ENCODE measurements around the gene AKAP11.
A peak's percentile ranks its signal among the peaks of the same experiment; 100 is the strongest.
"Not testable (repeated sequence)": the region's sequence is repeated elsewhere in the genome, so short reads cannot be mapped to it uniquely, and the experiment has no call there.

The AKAP11 gene

GRCh38 chr13:42272115-42272803, at the start of gene AKAP11:
TSS of gene AKAP11 (plus strand) at chr13:42272152. CDS start at chr13:42286349, 14,197 bp downstream.
- peak; percentile 15 to 31 for DNase-seq (ENCODE audit: low read depth in 1 of 2, low spot score in 1 of 2)

DNA sequence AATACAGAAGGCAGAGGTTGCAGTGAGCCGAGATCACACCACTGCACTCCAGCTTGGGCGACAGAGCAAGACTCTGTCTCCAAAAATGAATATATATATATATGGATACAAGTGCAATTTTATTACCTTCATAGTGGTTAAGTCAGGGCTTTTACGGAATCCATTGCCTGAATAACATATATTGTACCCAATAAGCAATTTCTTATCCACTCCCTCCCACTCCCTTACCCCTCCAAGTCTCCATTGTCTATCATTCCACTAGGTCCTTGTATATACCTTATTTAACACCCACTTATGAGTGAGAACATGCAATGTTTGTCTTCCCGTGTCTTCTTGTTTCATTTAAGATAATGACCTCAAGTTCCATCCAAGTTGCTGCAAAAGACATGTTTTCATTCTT, 48.3 kb upstream of the AKAP11 start:
- no peak for DNase-seq (ENCODE audit: low read depth in 1 of 2, low spot score in 1 of 2)

DNA sequence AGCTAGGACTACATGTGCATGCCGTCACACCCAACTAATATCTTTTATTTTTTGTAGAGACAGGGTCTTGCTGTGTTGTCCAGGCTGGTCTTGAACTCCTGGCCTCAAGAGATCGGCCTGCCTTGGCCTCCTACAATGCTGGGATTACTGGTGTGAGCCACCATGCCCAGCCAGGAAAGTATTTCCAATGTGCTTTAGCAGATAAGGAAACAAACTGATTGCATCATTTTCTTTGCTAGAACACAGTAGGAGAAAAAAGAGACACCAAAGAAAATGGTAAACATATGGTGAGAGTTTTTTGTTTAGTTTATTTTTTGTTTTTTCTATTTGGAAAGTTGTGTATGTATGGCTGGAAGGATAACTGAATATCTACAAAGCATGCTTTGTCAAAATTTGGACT, 46.9 kb upstream of the AKAP11 start:
- DNase-seq (ENCODE audit: low read depth in 1 of 2, low spot score in 1 of 2) = no peak

GRCh38 chr13:42226759-42227158, 45.2 kb upstream of the AKAP11 start:
- not testable (repeated sequence) for DNase-seq (ENCODE audit: low read depth in 1 of 2, low spot score in 1 of 2)

DNA sequence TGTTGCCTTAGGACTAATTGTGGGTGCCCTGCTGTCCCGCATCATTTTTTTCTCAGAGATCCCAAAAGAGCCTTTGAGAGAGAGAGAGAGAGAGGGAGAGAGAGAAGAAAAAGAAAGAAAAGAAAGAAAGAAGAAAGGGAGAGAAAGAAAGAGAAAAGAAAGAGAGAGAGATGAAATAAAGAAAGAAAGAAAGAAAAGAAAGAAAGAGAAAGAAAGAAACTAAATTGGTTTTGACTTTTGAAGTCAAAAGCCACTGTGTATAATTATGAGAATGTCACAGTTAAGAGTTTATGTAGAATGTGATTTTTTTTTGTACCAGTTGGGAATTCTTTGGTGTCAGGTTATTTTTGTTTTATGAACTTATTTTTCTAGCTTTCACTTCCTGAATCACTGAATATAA, 43.4 kb upstream of the AKAP11 start:
- no peak for DNase-seq (ENCODE audit: low read depth in 1 of 2, low spot score in 1 of 2)

DNA sequence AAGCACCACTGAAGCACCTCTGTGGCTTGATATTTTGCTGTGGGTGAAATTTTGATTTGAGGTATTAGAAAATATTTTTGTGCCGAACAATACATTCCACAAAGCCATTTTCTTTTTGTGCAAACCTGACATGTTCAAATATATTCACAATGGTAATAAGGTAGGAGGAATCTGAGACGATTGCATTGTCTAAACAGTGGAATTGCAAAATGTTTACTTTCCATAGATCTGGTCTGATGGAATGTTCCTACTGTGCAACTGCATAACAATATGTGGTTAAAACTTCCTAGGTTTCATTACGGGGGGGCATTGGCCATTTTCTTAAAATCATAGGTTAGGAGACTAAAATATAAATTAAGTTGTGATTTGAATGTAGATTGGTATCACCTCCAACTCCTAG, 42.7 kb upstream of the AKAP11 start:
- no peak for DNase-seq (ENCODE audit: low read depth in 1 of 2, low spot score in 1 of 2)

DNA sequence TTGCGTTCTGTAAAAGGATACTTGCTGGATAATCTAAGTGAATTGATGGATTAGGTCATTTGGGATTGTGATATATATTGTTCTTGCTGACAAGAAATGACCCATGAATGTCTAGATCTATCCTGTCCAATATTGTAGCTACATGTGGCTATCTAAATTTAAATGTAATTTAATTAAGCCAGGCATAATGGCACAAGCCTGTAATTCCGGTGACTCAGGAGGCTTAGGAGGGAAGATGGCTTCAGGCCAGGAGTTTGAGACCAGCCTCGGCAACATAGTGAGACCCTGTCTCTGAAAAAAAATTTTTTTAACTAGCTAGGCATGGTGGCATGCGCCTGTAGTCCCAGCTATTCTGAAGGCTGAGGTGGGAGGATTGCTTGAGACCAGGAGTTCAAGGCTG, 39.3 kb upstream of the AKAP11 start:
- no peak for DNase-seq (ENCODE audit: low read depth in 1 of 2, low spot score in 1 of 2)

DNA sequence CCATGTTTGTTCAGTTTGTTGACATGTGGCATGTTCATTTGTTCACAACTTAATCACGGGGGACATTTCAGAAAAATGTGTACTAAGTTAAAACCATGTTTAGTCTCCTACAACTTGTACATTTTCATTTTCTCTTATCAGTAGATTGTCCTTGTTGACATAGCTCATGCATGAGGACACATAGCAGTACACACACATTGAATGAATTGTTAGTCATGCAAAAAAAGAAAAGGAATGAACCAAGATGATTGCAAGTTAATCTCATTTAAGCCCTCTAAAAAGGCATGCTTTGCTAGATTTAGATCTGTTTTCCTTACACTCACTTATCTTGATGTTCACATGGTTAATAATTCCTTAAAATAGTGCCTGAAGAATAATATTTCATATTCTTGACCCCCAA, 38.2 kb upstream of the AKAP11 start:
- DNase-seq (ENCODE audit: low read depth in 1 of 2, low spot score in 1 of 2) = no peak

DNA sequence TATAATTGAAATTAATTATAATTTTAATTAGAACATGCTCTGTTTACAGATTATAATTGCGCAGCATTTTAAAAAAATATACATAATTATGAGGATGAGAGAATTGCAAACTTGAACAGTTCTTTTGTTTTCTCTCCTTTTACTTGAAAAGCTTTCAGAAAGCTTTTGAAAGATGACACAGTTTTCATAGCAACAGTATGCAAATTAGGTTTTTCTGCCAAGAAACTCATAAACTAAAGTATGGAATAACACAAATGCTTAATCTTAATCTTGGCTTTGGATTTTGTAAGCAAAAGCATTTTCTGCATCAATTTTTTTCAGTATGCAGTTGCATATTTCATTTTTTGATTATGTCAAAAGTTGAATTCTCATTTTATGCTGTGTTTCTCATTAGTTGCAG, 32.8 kb upstream of the AKAP11 start:
- DNase-seq (ENCODE audit: low read depth in 1 of 2, low spot score in 1 of 2) = no peak

GRCh38 chr13:42239644-42240043, 32.3 kb upstream of the AKAP11 start:
- no peak for DNase-seq (ENCODE audit: low read depth in 1 of 2, low spot score in 1 of 2)

GRCh38 chr13:42246541-42246940, 25.4 kb upstream of the AKAP11 start:
- DNase-seq (ENCODE audit: low read depth in 1 of 2, low spot score in 1 of 2) = no peak

DNA sequence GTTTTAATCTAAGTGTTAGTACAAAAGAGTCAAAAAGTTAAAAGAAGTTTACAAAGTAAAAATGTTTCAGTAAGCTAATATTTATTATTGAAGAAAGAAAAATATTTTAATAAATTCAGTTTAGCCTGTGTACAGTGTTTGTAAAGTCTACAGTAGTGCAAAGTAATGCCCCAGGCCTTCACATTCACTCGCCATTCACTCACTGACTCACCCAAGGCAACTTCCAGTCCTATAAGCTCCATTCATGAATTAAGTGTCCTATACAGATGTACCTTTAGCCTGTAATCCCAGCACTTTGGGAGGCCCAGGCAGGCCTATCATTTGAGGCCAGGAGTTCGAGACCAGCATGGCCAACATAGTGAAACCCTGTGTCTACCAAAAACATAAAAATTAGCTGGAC, 24.1 kb upstream of the AKAP11 start:
- no peak for DNase-seq (ENCODE audit: low read depth in 1 of 2, low spot score in 1 of 2)

- no peak for DNase-seq (ENCODE audit: low read depth in 1 of 2, low spot score in 1 of 2)
Measured at GRCh38 chr13:42255886-42256285, 16.1 kb upstream of the AKAP11 start.

DNA sequence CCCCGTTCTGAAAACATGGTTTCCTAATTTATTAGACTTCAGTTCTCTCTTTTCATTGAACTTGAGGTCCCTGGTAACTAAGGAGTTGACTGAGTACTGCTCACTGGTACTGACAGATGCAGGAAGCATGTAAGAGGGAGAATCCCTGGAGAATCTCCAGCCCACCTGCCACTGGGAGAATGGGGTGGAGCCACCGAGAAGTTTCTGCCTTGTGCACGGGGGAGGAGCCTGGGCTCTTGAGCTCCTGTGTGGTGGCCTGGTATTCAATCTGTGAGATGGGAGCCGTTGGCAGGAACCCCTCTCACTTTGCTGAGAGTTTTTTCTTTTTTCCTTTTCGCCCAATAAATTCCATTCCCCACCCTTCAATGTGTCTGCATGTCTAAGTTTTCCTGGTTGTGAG, 13.2 kb upstream of the AKAP11 start:
- DNase-seq (ENCODE audit: low read depth in 1 of 2, low spot score in 1 of 2) = no peak

GRCh38 chr13:42259515-42259914, 12.4 kb upstream of the AKAP11 start:
- DNase-seq (ENCODE audit: low read depth in 1 of 2, low spot score in 1 of 2) = no peak

DNA sequence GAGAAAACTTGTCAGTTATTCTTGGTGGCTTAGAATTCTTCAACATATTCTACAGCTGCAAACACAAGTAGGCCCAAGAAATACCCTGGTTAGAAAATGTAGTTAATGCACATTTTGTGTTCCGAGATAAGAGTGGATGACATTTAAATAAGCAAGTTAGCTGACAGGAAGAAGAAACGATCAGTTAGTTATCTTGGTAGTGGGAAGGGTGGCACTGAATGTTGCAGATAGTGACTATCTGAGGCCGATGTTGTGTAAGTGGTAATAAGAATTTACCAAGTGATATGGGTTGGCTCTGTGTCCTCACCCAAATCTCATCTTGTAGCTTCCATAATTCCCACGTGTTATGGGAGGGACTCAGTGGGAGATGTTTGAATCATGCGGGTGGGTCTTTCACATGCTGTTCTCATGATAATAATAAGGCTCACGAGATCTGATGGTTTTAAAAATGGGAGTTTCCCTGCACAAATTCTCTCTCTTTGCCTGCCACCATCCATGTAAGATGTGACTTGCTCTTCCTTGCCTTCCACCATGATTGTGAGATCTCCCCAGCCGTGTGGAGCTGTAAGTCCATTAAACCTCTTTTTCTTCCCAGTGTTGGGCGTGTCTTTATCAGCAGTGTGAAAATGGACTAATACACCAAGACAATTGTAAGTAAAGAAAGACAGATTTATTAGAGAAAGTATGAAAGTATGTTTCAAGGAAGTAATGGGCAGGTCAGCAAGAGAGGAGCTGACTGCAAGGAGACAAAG, 10.9 kb upstream of the AKAP11 start:
- DNase-seq (ENCODE audit: low read depth in 1 of 2, low spot score in 1 of 2) = no peak

DNA sequence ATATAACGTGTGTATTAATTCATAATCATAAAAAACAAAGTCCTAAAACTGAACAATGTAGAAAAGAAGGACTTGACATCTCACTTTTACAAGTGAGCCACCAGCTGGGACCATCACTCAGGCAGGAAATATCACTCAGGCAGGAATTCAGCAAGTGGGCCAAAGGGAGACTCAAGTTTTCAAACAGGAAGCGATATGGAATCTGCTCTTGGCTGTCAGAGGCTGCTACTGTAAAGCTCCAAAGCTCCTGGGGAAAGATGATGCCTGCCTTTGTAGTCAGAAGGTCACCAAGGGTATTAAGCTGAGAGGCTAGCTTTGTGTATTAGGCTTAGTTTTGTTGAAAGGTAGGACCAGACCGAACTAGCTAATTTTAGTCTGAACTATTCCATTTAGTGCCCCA, 5.5 kb upstream of the AKAP11 start:
- DNase-seq (ENCODE audit: low read depth in 1 of 2, low spot score in 1 of 2) = no peak

- no peak for DNase-seq (ENCODE audit: low read depth in 1 of 2, low spot score in 1 of 2)
Measured at GRCh38 chr13:42270160-42270856, 1.6 kb upstream of the AKAP11 start.

DNA sequence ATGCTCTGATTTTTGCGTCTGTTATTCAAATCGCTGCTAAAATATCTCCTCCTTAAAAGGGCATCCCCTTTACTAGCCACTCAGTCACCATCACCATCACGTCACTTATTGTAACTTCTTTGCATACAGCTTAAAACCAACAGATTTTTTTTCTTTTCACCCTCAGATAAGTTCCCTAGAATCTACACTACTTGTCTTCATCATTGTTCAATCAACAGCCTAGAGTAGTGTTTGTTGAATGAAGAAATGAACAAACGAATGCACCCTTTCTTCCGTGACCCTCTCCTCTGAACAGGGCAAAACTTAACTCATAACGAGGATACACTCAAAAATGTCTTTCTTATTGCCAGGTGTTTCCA, 1.1 kb upstream of the AKAP11 start:
- DNase-seq (ENCODE audit: low read depth in 1 of 2, low spot score in 1 of 2) = no peak

GRCh38 chr13:42271337-42272114, 426 bp upstream of the AKAP11 start:
- peak; percentile 83 to 86 for DNase-seq (ENCODE audit: low read depth in 1 of 2, low spot score in 1 of 2)

DNA sequence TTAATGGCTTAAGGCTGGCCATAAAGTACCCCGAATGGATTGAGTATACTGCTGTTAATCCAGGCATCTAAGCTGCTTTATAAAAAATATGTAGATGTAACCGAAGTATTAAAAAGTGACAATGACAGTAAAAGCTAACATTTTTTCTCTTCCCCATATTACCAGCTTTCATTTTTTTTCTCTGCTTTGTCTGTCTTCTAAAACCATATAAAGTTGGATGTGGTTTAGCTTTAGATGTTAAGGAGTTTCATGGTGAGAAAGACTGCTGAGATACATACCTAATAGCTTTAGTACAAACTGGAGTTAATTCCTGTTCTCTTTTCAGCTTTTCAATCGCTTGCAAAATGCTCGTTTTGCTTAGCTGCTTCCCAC, 838 bp downstream of the AKAP11 start:
- DNase-seq (ENCODE audit: low read depth in 1 of 2, low spot score in 1 of 2) = no peak
